ENCODE measurements around the gene GPR155.
"Not testable (repeated sequence)": the region's sequence is repeated elsewhere in the genome, so short reads cannot be mapped to it uniquely, and the experiment has no call there.

The GPR155 gene

DNA sequence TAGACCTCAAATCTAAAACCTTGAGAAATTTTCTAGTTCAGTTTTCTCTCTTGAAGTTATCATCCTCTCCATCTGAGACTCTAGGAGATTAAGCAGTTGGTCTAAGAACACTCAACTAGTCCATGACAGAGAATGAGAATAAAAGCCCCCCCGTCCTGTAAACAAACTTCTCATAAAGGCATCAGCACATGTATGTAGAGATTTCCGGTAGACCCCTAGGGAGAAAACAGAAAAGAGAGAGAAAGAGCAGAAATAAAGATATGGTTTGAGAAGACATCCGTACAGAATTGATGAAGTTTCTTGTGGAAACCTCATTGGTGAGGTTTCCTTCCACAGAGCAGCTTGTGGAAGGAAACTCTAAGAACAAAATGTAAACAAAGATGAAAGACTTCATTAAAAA, 3.2 kb upstream of the GPR155 start:
- DNase-seq (ENCODE audit: insufficient read length) (no peak), FAIRE-seq (no peak)
- TF ChIP-seq POLR2A (IDR thresholded peaks at IDR 0.05; ENCODE audit: low read depth, low read length) (no peak), POLR2AphosphoS5 (IDR thresholded peaks at IDR 0.05; ENCODE audit: low read depth, low read length) (no peak), TAF1 (IDR thresholded peaks at IDR 0.05; ENCODE audit: borderline replicate concordance, low read depth, low read length) (no peak)

DNA sequence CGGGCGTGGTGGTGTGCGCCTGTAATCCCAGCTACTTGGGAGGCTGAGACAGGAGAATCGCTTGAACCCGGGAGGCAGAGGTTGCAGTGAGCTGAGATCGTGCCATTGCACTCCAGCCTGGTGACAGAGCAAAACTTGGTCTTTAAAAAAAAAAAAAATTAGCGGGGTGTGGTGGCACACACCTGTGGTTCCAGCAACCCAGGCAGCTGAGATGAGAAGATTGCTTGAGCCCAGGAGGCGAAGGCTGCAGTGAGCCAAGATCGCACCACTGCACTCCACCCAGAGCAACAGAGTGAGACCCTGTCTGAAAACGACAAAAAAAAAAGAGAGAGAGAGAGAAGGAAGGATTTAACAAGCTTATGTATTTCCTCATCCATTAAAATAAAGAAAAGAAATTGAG, 2.7 kb upstream of the GPR155 start:
- FAIRE-seq; DNase-seq (ENCODE audit: insufficient read length): not testable (repeated sequence)

DNA sequence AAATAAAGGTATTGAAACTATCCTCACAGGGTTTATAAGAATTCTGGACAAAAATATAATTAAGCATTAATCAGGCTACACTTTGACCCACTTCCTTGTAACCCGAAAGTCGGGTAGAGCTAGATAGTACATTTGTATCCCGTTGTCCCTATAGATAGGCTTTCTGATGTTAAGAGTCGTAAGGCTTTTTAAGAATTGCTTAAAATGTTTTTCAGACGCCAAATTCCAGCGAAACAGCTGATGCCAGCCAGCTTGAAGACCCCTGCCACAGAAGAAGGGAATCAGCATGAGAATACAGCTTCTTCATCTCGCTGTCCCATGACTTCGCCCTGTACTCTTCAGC, 962 bp upstream of the GPR155 start:
- DNase-seq (ENCODE audit: insufficient read length) (no peak), FAIRE-seq (peak; percentile 36)
- TF ChIP-seq TAF1 (IDR thresholded peaks at IDR 0.05; ENCODE audit: borderline replicate concordance, low read depth, low read length) (no peak), POLR2AphosphoS5 (IDR thresholded peaks at IDR 0.05; ENCODE audit: low read depth, low read length) (no peak), POLR2A (IDR thresholded peaks at IDR 0.05; ENCODE audit: low read depth, low read length) (no peak)

DNA sequence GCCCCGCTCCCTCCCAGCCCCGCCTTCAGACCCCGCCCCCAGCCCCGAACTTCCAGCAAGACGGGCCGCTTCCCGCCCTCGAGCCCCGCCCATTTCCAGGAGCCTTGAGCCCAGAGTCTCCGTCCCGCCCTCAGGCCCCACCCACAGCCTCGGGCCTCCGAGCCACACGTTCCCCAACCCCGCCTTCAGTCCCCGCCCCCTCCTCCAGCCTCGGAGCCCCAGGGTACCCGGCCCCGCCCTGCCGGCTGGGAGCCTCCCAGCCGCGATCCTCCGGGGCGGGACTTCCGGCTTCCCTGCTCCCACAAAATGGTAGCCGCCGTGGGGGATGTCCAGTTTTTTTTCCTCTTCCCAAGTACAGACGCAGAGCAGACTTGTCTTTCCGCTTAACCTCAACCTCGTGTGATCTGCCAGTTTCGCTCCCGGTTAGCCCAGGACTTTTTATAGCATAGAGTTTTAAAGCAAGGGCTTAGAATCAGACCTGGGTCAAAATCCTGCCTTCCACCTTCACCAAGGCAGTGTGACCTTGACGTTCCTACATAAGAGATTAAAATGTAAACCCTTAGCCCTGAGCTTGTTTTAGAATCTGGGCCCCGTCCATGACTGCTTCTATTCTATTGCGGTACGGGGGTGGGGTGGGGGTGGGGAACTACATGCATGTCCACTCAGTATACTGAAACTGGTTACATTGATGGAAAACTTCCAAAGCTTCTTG, 435 bp upstream of the GPR155 start:
- TF ChIP-seq POLR2A (IDR thresholded peaks at IDR 0.05; ENCODE audit: low read depth, low read length), result peak; percentile 63
- peak; percentile 45; the same call in 1 of the 2 replicates for TF ChIP-seq POLR2AphosphoS5 (IDR thresholded peaks at IDR 0.05; ENCODE audit: low read depth, low read length)
- peak; percentile 84 for TF ChIP-seq TAF1 (IDR thresholded peaks at IDR 0.05; ENCODE audit: borderline replicate concordance, low read depth, low read length)
- FAIRE-seq (peak; percentile 96), DNase-seq (ENCODE audit: insufficient read length) (peak; percentile 81)

DNA sequence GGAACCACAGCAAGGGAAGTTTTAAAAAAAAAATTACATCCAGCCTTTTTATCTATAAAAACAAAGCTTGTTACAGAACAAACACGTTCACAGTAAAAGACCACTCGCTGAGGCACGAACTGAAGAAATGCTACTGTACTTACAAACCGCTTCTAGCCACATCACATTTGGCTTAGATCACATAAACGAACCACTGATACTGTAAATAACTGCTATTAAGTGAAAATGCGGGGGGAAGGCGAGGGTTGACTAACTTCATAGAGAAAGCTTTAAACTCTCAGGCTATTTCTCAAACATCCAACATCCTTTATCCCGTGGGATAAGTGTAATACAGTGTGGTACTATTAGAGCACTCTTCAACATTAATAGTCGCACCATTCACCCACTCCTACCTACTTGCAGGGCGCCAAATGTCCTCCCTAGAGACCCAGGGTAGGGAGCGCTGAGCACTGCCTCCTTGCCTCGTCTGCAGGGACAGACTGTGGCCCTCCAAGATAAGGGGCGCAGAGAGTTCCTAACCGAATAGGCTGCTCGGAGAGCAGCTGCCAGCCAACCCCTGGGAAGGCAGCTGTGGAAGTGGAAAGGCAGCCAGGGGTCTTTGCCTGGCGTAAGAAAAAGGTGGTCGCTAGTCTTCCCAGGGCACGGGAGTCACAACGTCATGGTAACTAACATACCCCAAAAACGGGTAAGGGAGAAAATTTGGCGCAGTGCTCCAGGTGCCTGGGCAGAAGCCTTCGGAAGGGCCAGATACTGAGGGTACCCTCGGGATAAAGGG, 854 bp downstream of the GPR155 start:
- no peak for TF ChIP-seq POLR2AphosphoS5 (IDR thresholded peaks at IDR 0.05; ENCODE audit: low read depth, low read length)
- no peak for TF ChIP-seq TAF1 (IDR thresholded peaks at IDR 0.05; ENCODE audit: borderline replicate concordance, low read depth, low read length)
- TF ChIP-seq POLR2A (IDR thresholded peaks at IDR 0.05; ENCODE audit: low read depth, low read length), result no peak
- FAIRE-seq (no peak), DNase-seq (ENCODE audit: insufficient read length) (no peak)

DNA sequence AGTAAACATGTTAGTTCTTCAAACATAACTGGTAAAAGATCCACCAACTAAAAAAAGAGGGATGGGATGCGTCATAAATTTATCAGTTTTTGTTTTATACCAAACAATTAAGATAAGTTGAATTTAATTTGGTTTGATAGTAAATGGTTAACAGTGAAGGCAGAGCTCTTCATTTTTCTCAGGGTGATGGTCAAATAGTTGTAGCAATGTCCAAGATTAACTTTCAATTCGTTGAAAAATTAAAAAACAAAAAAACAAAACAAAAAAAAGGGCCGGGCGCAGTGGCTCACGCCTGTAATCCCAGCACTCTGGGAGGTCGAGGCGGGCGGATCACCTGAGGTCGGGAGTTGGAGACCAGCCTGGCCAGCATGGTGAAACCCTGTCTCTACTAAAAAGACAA, 1.8 kb downstream of the GPR155 start:
- FAIRE-seq, result not testable (repeated sequence)

DNA sequence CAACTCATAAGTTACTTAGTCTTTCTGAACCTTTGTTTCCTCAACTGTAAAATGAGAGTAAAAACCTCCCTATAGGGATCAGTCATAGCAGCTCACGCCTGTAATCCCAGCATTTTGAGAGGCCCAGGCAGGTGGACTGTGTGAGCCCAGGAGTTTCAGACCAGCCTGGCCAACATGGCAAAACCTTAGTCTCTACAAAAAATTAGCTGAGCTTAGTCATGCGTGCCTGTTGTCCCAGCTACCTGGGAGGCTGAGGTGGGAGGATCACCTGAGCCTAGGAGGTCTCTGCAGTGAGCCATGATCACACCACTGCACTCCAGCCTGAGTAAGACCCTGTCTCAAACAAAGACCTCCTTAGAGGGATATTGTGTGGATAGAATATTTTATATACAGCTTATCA, 2.3 kb downstream of the GPR155 start:
- TF ChIP-seq POLR2AphosphoS5 (IDR thresholded peaks at IDR 0.05; ENCODE audit: low read depth, low read length) (no peak), POLR2A (IDR thresholded peaks at IDR 0.05; ENCODE audit: low read depth, low read length) (no peak), TAF1 (IDR thresholded peaks at IDR 0.05; ENCODE audit: borderline replicate concordance, low read depth, low read length) (no peak)
- FAIRE-seq (no peak), DNase-seq (ENCODE audit: insufficient read length) (no peak)

More for the DNA sequence above, 1.8 kb downstream of the GPR155 start:
- not testable (repeated sequence) for DNase-seq (ENCODE audit: insufficient read length)

DNA sequence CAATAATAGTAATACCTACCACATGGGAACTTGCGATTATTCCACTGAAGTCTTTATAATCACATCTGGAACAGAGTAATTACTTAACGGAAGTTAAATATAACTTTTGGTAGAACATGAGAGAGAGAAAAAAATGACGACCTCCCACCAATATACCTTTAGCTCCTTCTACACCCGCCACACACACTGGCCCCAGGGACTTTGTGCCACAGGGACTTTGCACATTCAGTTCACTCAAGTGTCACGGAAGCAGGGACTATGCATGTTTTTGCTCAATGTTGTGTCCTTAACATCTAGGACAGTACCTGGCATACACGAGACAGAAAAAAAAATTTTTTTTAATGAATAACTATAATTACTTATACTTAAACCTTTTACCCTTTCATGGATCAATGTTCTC, 4.0 kb downstream of the GPR155 start:
- FAIRE-seq (no peak), DNase-seq (ENCODE audit: insufficient read length) (no peak)
- TF ChIP-seq POLR2A (IDR thresholded peaks at IDR 0.05; ENCODE audit: low read depth, low read length), result no peak
- no peak for TF ChIP-seq POLR2AphosphoS5 (IDR thresholded peaks at IDR 0.05; ENCODE audit: low read depth, low read length)

DNA sequence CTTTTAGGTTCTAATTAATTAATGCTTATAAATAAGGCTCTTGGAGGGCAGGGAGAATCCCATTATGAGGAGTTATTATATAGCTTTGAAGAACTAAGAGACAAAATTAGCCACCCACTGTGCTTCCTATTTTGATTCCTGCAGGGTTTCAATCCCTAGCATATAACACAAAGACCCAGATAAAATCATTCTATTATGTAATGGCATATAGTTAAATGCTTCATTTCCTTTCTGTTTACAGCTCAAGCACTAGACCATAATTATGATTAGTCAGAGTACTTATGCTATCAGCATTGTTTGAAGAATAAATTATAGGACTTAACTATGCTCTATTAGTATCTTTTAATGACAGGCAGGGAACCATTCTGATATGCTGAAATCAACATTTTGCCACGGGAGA, 9.1 kb downstream of the GPR155 start:
- no peak for DNase-seq (ENCODE audit: insufficient read length)
- no peak for FAIRE-seq
- no peak for TF ChIP-seq POLR2A (IDR thresholded peaks at IDR 0.05; ENCODE audit: low read depth, low read length)
- TF ChIP-seq TAF1 (IDR thresholded peaks at IDR 0.05; ENCODE audit: borderline replicate concordance, low read depth, low read length), result no peak
- TF ChIP-seq POLR2AphosphoS5 (IDR thresholded peaks at IDR 0.05; ENCODE audit: low read depth, low read length), result no peak

DNA sequence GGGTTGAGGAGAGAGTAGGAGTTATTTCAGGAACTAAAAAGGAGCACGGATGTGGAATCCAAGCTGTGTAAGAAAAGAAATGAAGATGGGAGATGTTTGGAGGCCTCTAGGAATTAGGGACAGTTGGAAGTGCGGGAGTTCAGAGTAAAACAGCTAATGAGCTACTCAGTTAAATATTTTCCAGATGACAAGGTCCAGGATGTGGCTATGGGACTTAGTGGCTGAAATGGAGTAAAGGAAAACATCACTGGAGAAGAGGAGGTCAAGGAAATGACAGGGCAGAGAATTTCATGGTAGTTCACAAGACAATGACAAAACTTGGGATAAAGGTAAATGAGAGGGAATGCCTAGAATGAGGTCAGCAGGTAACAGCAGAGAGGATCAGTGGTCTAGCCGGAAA, 13.0 kb downstream of the GPR155 start:
- FAIRE-seq (no peak), DNase-seq (ENCODE audit: insufficient read length) (no peak)
- TF ChIP-seq TAF1 (IDR thresholded peaks at IDR 0.05; ENCODE audit: borderline replicate concordance, low read depth, low read length), result no peak
- no peak for TF ChIP-seq POLR2A (IDR thresholded peaks at IDR 0.05; ENCODE audit: low read depth, low read length)
- TF ChIP-seq POLR2AphosphoS5 (IDR thresholded peaks at IDR 0.05; ENCODE audit: low read depth, low read length), result no peak

DNA sequence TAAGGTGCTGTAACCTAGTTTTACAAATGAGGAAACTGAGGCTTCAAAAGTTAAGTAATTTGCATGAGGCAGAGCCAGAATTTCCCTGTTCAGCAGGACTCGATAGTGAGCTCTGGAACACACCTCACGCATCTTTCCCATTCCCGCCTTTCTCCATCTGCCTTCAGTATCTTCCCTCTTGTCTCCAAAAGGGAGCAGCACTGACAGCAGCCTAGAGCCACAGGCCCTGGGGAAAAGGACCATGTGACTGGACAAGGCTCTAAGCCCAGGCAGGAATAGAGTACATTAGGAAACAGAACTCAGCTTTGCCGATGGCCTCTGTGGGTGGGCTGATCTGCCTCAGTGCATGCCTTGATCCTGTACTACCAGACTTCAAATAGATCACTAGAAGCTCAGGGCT, 21.5 kb downstream of the GPR155 start:
- FAIRE-seq (no peak), DNase-seq (ENCODE audit: insufficient read length) (no peak)
- no peak for TF ChIP-seq TAF1 (IDR thresholded peaks at IDR 0.05; ENCODE audit: borderline replicate concordance, low read depth, low read length)

DNA sequence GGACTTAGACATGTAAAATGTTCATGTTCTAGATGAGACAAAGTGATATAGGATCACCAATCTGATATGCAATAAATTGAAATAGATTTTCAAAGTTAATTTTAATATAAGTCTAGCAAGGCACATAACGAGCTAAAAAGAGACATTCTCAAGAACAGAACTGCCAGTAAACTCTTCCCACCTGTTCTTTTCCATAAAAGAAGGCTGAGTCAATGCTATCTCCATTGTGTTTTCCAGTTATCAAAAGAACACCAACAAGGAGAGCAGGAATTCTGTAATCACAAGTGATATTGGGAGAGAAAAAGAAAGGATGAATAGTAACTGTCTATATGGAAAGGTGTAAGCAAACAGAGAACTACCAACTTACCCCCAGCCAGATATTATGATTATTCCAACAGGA, 25.6 kb downstream of the GPR155 start:
- TF ChIP-seq POLR2AphosphoS5 (IDR thresholded peaks at IDR 0.05; ENCODE audit: low read depth, low read length) (no peak), POLR2A (IDR thresholded peaks at IDR 0.05; ENCODE audit: low read depth, low read length) (no peak), TAF1 (IDR thresholded peaks at IDR 0.05; ENCODE audit: borderline replicate concordance, low read depth, low read length) (no peak)
- no peak for DNase-seq (ENCODE audit: insufficient read length)
- FAIRE-seq, result no peak

DNA sequence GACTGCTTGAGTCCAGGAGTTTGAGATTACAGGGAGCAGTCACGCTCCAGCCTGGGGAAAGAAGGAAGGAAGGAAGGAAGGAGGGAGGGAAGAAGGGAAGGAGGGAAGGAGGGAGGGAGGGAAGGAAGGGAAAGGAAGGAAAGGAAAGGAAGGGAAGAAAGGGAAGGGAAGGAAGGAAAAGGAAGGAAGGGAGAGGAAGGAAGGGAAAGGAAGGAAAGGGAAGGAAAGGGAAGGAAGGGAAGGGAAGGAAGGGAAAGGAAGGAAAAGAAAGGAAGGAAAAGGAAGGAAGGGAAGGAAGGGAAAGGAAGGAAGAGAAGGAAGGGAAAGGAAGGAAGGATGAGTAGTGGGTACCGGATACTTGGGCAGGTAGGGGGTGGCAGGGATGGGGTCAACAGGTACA, 32.3 kb downstream of the GPR155 start:
- FAIRE-seq, result no peak
- TF ChIP-seq POLR2A (IDR thresholded peaks at IDR 0.05; ENCODE audit: low read depth, low read length), result no peak
- no peak for TF ChIP-seq TAF1 (IDR thresholded peaks at IDR 0.05; ENCODE audit: borderline replicate concordance, low read depth, low read length)
- no peak for TF ChIP-seq POLR2AphosphoS5 (IDR thresholded peaks at IDR 0.05; ENCODE audit: low read depth, low read length)
- DNase-seq (ENCODE audit: insufficient read length), result no peak
